OCI-LY7 (cell line): ENCODE data around the gene PLEKHA3.

ENCODE experiments used
- CTCF ChIP-seq: fragments of 200-600 bp; sonication (generic); conservative IDR thresholded peaks from 2 replicates; pipeline ENCODE4 v1.5.1; 2014; ENCODE audit warnings: mild to moderate bottlenecking, antibody characterized with exemption, low read length, moderate library complexity, mixed read lengths
- EZH2phosphoT487 ChIP-seq: fragments of 200-600 bp; sonication (generic); IDR thresholded peaks from 2 replicates; pipeline ENCODE4 v1.6.1; 2018; ENCODE audit warnings: low read depth, borderline replicate concordance, mild to moderate bottlenecking, mixed run types, antibody characterized with exemption, low read length, moderate library complexity, mixed read lengths

GRCh38 chr2:178526256-178526655, 46.0 kb downstream of the PLEKHA3 start:
- TF ChIP-seq CTCF, result no peak
- TF ChIP-seq EZH2phosphoT487, result no peak
